Thoracic aorta (tissue), 2 donors: ENCODE measurements around the gene PHACTR1. TPM values are rescaled to one million over a fixed set of nuclear protein-coding genes. Genes with fewer than 3 reads are reported as not detected.

Experiments
- ATAC-seq: fragments of 150-250 bp; one replicate; pipeline ENCODE4 v1.8.0; 2017; ENCODE audit warnings: low read depth; ENCODE audit not compliant: insufficient number of reproducible peaks, low FRiP score
- DNase-seq: peaks from one replicate; pipeline ENCODE4 v3.0.0-alpha.2; 2020; ENCODE audit warnings: low spot score
- H3K27ac ChIP-seq, 2 donors: fragments of 200-600 bp; sonication (generic); 1 replicate in 1 of 2; 2 replicates in 1 of 2; pipeline ENCODE4 v1.5.1; 2016; ENCODE audit warnings: mild to moderate bottlenecking in 2 of 2, moderate library complexity in 2 of 2
- H3K27me3 ChIP-seq: fragments of 200-600 bp; sonication (generic); replicated peaks from 2 replicates; pipeline ENCODE4 v1.6.0; 2016; ENCODE audit warnings: mild to moderate bottlenecking; ENCODE audit not compliant: insufficient read depth
- H3K36me3 ChIP-seq: fragments of 200-600 bp; sonication (generic); one replicate; pipeline ENCODE4 v1.5.1; 2016
- H3K4me1 ChIP-seq, 2 donors: fragments of 200-600 bp; sonication (generic); 1 replicate in 1 of 2; 2 replicates in 1 of 2; pipeline versions ENCODE4 v1.5.1 to v1.6.0; 2016; ENCODE audit warnings: low read depth in 2 of 2, mild to moderate bottlenecking in 1 of 2; ENCODE audit not compliant: control insufficient read depth in 1 of 2
- H3K4me3 ChIP-seq: fragments of 200-600 bp; sonication (generic); 2 replicates; pipeline ENCODE4 v1.5.1; 2016; ENCODE audit warnings: mild to moderate bottlenecking
- H3K9me3 ChIP-seq: fragments of 200-600 bp; sonication (generic); 2 replicates; pipeline ENCODE4 v1.5.1; 2016
- total RNA-seq, 2 donors: library from RNA; depleted of rRNA; stranded (reverse); fragments of >200 nt; gene quantifications; one replicate each; pipeline versions ENCODE4 v1.1.0 to v1.2.3, GENCODE V29; 2016
- TF ChIP-seq, protein P1 (sequence below): fragments of 200-600 bp; sonication (generic); IDR thresholded peaks from one replicate; pipeline ENCODE4 v1.5.1; 2019; ENCODE audit warnings: antibody characterized with exemption

The PHACTR1 gene
- total RNA-seq, 2 donors from 2014 or later: 42.9 to 69.1 TPM

DNA sequence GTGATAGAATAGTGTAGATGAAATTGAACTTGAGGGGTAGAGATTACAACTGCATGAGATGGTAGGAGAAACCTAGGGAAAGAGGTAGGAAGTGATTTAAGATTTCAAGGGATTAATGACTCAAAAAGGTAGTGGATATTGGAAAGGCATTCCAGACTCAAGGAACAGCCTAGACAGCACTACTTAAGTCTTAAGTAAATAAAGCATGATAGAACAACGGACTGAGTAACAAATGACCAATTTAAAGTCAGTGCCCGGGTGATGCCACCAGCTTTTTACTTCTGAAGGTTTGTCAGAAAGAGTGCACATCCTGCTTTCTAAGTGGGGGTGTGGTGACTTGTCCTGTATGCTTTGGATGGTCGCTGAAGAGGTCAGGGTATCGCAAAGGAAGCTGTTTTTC lies 81.8 kb downstream of the PHACTR1 start:
- H3K36me3 ChIP-seq: no peaks in the 10 kb centered on the region
- H3K4me1 ChIP-seq: no peaks in the 10 kb centered on the region
- no peaks in the 10 kb centered on the region for H3K27me3 ChIP-seq
- no peak overlapping the region for H3K4me3 ChIP-seq
- TF ChIP-seq, protein P1, sequence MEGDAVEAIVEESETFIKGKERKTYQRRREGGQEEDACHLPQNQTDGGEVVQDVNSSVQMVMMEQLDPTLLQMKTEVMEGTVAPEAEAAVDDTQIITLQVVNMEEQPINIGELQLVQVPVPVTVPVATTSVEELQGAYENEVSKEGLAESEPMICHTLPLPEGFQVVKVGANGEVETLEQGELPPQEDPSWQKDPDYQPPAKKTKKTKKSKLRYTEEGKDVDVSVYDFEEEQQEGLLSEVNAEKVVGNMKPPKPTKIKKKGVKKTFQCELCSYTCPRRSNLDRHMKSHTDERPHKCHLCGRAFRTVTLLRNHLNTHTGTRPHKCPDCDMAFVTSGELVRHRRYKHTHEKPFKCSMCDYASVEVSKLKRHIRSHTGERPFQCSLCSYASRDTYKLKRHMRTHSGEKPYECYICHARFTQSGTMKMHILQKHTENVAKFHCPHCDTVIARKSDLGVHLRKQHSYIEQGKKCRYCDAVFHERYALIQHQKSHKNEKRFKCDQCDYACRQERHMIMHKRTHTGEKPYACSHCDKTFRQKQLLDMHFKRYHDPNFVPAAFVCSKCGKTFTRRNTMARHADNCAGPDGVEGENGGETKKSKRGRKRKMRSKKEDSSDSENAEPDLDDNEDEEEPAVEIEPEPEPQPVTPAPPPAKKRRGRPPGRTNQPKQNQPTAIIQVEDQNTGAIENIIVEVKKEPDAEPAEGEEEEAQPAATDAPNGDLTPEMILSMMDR: no peak
- no peaks in the 10 kb centered on the region for H3K9me3 ChIP-seq
- ATAC-seq (no peak), DNase-seq (no peak)
- H3K27ac ChIP-seq: no peak overlapping the region

DNA sequence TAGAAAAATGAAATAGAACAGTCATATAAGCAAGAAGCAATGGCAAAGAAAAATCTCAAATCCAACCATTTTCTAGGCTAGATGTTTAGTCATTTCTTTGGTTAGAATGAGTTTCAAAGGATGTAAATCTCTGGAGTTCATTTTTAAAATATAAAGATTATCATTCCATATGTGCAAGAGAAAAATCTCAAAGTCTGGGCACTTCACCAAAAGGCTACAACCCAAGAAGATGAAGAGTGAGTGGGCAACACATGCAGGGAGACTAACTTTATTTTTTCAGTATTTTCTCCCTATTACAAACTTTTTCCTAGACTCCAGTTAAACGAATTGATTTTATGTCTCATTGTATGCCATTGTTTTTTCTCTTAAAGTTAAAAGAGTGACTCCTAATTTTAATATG lies 83.6 kb downstream of the PHACTR1 start:
- Histone ChIP-seq H3K27ac (no peak overlapping the region), H3K36me3 (no peaks in the 10 kb centered on the region), H3K27me3 (no peaks in the 10 kb centered on the region), H3K9me3 (no peaks in the 10 kb centered on the region), H3K4me1 (no peaks in the 10 kb centered on the region), H3K4me3 (no peak overlapping the region)
- DNase-seq (no peak), ATAC-seq (no peak)
- TF ChIP-seq, protein P1: no peak

DNA sequence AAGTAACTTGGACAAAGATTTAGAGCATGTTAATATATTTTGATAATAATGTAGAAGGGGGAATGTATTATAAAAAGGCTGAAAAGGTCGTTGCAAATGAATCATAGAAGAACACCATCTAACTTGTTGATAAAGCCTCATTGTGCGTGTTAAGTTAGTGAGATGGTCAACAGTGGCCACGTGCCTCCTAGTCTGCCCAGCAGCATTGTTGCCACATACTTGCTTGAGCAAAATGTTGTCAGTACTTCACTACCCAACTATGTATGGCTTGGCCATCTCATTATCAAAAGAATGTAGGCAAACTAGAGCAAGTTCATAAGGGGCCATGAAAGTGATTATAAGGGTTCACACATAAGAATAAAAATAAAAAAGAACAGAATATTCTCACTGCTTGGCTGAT lies 84.6 kb downstream of the PHACTR1 start:
- Histone ChIP-seq H3K4me3 (no peak overlapping the region), H3K9me3 (no peaks in the 10 kb centered on the region), H3K27me3 (no peaks in the 10 kb centered on the region), H3K4me1 (no peaks in the 10 kb centered on the region), H3K27ac (no peak overlapping the region), H3K36me3 (no peaks in the 10 kb centered on the region)
- ATAC-seq (no peak), DNase-seq (no peak)
- TF ChIP-seq, protein P1: no peak

DNA sequence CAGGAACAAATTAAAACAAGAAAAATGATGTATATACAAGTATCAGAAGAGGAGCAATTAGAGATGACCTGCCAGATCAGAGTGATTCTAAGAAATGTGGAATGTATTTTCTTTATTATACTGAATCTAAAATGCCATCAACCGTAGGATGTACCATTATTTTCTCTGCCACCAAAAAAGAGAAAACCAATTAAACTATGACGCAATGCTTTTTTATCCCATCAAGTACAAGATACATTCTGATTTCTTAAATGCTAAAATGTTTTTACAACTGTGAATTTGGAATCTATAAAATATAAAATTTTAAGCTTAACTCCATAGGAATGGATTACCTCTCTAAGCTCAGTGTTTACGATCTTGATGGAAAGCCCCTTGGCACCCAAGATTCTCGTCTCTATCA lies 85.9 kb downstream of the PHACTR1 start:
- Histone ChIP-seq H3K9me3 (no peaks in the 10 kb centered on the region), H3K4me3 (no peak overlapping the region), H3K4me1 (no peaks in the 10 kb centered on the region), H3K27ac (no peak overlapping the region), H3K27me3 (no peaks in the 10 kb centered on the region), H3K36me3 (no peaks in the 10 kb centered on the region)
- ATAC-seq: no peak
- no peak for DNase-seq
- TF ChIP-seq, protein P1: no peak

DNA sequence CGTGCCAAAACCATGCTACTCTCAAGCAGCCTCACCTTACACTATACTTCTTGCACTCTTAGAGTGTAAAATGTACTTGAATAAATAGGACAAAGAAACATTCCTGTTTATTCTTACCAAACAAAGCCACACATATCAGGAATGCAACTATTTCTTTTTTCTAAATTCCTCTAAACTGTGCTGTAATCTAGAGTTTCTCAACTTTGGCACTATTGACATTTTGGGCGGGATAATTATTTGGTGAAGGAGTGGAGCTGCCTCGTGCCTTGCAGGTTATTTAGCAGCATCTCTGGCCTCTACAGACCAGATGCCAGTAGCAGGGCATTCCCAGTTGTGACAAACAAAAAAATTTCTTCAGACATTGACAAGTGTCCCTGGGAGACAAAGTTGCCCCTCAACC lies 86.9 kb downstream of the PHACTR1 start:
- no peak overlapping the region for H3K27ac ChIP-seq
- no peak for ATAC-seq
- TF ChIP-seq, protein P1: no peak

More for the DNA sequence above, 86.9 kb downstream of the PHACTR1 start:
- H3K9me3 ChIP-seq: no peaks in the 10 kb centered on the region
- H3K27me3 ChIP-seq: no peaks in the 10 kb centered on the region
- H3K4me3 ChIP-seq: no peak overlapping the region
- H3K36me3 ChIP-seq: no peaks in the 10 kb centered on the region
- no peaks in the 10 kb centered on the region for H3K4me1 ChIP-seq
- DNase-seq: no peak
